HEK293T (cell line): ENCODE data around the gene MMP3.

Experiments
- CTCF ChIA-PET: fragments of 350-600 bp; formaldehyde crosslinking; extraction: SDS; loops from one replicate; lab custom pipeline; 2021; ENCODE audit warnings: antibody characterized with exemption, inconsistent platforms; lab: Yijun Ruan, JAX
- POLR2A ChIA-PET: fragments of 350-600 bp; formaldehyde crosslinking; extraction: SDS; loops from one replicate; lab custom pipeline; 2020; ENCODE audit warnings: antibody characterized with exemption, inconsistent platforms; lab: Yijun Ruan, JAX
- DNase-seq: peaks from one replicate; pipeline ENCODE4 v3.0.0; 2012; ENCODE audit warnings: mixed read lengths; ENCODE audit errors: extremely low spot score
- ARNT ChIP-seq: fragments of 450-650 bp; IDR thresholded peaks from 2 replicates; pipeline ENCODE4 v1.6.1; 2017; ENCODE audit warnings: mild to moderate bottlenecking
- BHLHE40 ChIP-seq: fragments of 450-650 bp; IDR thresholded peaks from 2 replicates; pipeline ENCODE4 v1.6.1; 2016; ENCODE audit warnings: mild to moderate bottlenecking, moderate library complexity, borderline replicate concordance
- CTBP1 ChIP-seq: fragments of 450-650 bp; IDR thresholded peaks from 2 replicates; pipeline ENCODE4 v1.6.1; 2016; ENCODE audit warnings: borderline replicate concordance
- ELF4 ChIP-seq: fragments of 450-650 bp; IDR thresholded peaks from 2 replicates; pipeline ENCODE4 v1.6.1; 2017; ENCODE audit warnings: antibody characterized with exemption
- FOXA1 ChIP-seq: fragments of 450-650 bp; IDR thresholded peaks from 2 replicates; pipeline ENCODE4 v1.6.1; 2016; ENCODE audit warnings: mild to moderate bottlenecking
- FOXK2 ChIP-seq: fragments of 450-650 bp; IDR thresholded peaks from 2 replicates; pipeline ENCODE4 v1.6.1; 2016; ENCODE audit warnings: mild to moderate bottlenecking
- FOXM1 ChIP-seq: fragments of 450-650 bp; IDR thresholded peaks from 2 replicates; pipeline ENCODE4 v1.6.1; 2017; ENCODE audit warnings: mild to moderate bottlenecking, borderline replicate concordance
- HDGF ChIP-seq: fragments of 450-650 bp; IDR thresholded peaks from 2 replicates; pipeline ENCODE4 v1.6.1; 2017; ENCODE audit warnings: antibody characterized with exemption, borderline replicate concordance
- L3MBTL2 ChIP-seq: fragments of 450-650 bp; conservative IDR thresholded peaks from 2 replicates; pipeline ENCODE4 v1.6.1; 2016; ENCODE audit warnings: mild to moderate bottlenecking
- LEF1 ChIP-seq: fragments of 450-650 bp; IDR thresholded peaks from 2 replicates; pipeline ENCODE4 v1.6.1; 2017; ENCODE audit warnings: mild to moderate bottlenecking, borderline replicate concordance
- NFRKB ChIP-seq: fragments of 450-650 bp; IDR thresholded peaks from 2 replicates; pipeline ENCODE4 v1.6.1; 2016; ENCODE audit warnings: mild to moderate bottlenecking, moderate library complexity
- SP1 ChIP-seq: fragments of 450-650 bp; IDR thresholded peaks from 2 replicates; pipeline ENCODE4 v1.6.1; 2017
- SUZ12 ChIP-seq: fragments of 450-650 bp; IDR thresholded peaks from 2 replicates; pipeline ENCODE4 v1.6.1; 2016; ENCODE audit warnings: mild to moderate bottlenecking
- TARDBP ChIP-seq: fragments of 450-650 bp; IDR thresholded peaks from 2 replicates; pipeline ENCODE4 v1.6.1; 2016
- ZNF384 ChIP-seq: fragments of 450-650 bp; IDR thresholded peaks from 2 replicates; pipeline ENCODE4 v1.6.1; 2016
- TF ChIP-seq, protein P1 (sequence below): fragments of 450-650 bp; IDR thresholded peaks from 2 replicates; pipeline ENCODE4 v1.6.1; 2016

Gene MMP3

DNA sequence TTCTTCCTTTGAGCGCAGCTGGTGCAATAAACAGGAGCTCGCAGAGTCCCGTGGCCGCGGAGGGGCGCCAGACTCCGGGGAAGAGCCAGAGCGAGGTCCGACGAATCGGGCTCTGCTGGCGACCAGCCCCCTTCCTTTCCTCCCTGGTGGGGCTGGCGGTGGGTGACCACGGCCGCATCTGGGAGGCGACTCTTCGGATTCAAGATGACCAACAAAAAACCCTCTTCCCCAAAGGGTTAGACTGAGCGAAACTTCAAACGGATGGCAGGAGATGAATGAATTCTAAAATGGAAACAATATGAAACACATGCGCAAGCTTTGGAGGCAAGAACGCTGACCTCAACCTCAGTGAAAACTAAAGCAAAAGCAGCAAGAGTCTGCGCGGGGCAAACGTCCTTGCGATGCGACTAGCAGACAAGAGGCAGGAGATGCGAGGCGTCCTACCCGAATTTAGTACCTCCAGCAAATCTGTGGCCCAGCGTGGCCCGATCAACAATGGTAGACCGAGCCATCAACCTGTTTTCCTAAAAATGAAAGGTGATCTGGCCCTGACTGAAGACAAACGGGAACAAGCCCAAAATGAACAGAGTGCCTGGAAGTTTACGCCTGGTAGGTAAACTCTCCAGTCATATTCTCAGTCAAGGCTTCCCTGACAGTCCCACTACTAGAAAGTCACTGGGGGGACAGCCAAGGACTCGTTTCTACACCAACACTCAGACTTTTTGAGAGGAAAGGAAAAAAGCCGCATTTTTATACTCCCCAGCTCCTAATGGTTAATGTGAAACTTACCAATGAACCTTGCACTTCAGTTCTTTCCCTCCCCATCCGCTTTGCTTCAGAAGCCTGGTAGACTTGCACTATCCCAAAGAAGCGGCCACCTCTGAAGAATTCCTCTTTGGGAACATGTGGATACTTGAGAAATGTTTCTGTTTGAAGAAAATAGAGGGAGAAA, 11.6 kb downstream of the MMP3 start:
- ChIA-PET POLR2A (no interaction called here), CTCF (no interaction called here)
- DNase-seq, result no peak
- TF ChIP-seq, protein P1, sequence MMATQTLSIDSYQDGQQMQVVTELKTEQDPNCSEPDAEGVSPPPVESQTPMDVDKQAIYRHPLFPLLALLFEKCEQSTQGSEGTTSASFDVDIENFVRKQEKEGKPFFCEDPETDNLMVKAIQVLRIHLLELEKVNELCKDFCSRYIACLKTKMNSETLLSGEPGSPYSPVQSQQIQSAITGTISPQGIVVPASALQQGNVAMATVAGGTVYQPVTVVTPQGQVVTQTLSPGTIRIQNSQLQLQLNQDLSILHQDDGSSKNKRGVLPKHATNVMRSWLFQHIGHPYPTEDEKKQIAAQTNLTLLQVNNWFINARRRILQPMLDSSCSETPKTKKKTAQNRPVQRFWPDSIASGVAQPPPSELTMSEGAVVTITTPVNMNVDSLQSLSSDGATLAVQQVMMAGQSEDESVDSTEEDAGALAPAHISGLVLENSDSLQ, result no peak
- TF ChIP-seq SP1 (no peak), CTBP1 (no peak), FOXA1 (no peak), FOXK2 (no peak), ELF4 (no peak), HDGF (no peak), SUZ12 (no peak), ZNF384 (no peak)

DNA sequence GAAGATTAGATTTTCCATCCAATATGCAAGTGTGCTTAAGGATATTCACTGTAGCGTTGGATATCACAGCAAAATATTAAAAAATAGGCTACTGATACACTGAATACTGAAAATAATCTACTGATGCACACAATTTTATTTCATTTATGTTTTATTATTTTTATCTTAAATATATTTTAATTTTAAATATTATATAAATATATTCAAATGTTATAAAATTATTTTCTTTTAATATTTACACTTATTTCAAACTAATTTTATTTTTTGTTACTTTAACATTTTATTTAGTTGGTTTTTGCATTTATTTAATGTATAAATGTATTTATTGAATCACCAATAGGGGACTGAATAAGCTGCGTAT, 12.3 kb downstream of the MMP3 start:
- no peak for DNase-seq
- TF ChIP-seq ARNT (no peak), BHLHE40 (no peak), ELF4 (no peak), CTBP1 (no peak), NFRKB (no peak), LEF1 (no peak), HDGF (no peak), TARDBP (no peak), ZNF384 (no peak)
- TF ChIP-seq, protein P1, result no peak
- POLR2A ChIA-PET, result no interaction called here
- CTCF ChIA-PET, result no interaction called here

DNA sequence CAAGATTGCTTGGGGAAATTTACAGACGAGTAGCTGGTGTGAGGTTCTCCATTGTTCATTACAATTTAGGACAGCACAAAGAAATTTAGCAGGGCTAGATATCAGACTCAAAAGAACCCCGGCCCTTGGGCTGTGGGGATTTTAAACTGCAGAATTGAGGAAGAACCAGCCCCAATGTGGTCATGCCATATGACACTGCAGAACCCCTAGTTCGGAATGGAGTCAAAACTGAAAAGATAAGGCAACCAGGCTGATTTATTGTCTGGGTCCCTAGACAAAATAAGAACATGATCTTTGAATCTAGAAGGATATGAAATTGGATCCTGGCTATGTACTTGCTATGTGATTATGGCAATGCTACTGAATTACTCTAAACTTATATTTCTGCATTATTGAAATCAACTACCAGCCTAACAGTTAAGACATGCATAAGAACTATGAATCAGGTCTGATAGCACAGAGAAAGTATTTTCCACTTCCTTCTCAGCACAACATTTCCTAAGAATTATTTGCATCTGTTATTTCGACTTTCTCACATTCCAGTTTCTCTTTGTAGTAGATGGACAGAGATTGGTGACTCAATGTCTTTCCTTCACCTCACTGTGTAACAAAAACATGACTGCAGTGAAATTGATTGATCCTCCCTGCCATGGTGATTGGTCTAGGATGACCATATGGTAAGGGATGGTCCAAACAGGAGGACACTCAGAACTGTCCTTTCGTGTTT, 13.2 kb downstream of the MMP3 start:
- ChIA-PET CTCF (no interaction called here), POLR2A (no interaction called here)
- no peak for DNase-seq
- TF ChIP-seq FOXA1 (no peak), ZNF384 (no peak), L3MBTL2 (no peak), ELF4 (no peak), SUZ12 (no peak), FOXK2 (no peak), CTBP1 (no peak), TARDBP (no peak), HDGF (no peak), LEF1 (no peak), ARNT (no peak), NFRKB (no peak), BHLHE40 (no peak), FOXM1 (no peak), SP1 (no peak)
- TF ChIP-seq, protein P1, result no peak

DNA sequence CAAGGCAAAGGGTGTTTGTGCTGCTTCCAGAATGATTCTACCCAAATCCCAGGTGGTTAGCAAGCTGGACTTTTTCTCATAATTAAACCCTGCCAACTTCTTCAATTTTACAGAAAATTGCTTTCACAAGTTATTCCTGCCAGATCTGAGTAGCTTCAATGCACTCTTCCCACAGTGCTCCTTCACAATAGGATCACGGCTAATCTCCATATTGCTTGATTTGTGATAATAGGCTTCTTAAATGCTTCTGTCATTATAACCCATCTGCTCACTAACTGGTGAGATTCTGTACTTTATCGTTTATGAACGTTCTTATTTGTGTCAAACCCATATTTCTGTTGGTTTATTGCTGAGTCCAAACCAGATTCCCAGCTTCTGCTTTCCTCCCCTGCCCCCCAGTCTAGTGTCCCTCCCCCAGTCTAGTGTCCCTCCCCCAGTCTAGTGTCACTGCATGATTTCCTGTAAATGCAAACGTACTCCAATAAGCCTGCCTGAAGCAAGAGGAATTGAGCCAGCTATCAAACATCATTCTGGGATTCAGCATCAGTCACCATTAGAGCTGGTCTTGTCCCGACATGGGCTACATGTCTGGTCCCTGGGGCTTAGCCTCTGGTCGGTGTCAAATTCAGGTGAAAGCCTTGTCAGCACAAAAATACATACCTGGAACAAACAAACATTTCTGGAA, 14.0 kb downstream of the MMP3 start:
- ChIA-PET POLR2A (no interaction called here), CTCF (no interaction called here)
- TF ChIP-seq FOXK2, result no peak
- no peak for TF ChIP-seq SUZ12
- TF ChIP-seq, protein P1, result no peak
- TF ChIP-seq BHLHE40, result no peak
- TF ChIP-seq ELF4, result no peak
- no peak for TF ChIP-seq FOXA1
- no peak for DNase-seq

DNA sequence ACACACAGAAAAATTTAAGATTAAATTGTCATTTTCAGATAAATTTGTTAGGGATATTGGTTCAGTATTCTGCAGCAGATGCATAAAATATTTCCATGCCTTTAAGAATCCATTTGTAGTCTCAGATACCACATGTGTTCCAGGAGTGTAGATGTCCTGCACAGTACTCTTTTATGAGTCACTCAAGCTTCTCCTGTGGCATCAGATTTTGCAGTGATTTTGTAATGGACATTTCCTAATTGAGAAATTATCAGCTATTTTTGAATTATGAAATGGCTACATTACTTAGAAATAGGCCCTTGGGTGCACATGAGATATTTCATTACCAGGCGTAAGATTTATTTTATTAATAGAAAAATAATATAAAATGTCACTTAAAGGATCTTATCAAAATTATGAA, 18.9 kb downstream of the MMP3 start:
- TF ChIP-seq, protein P1, result no peak
- TF ChIP-seq FOXM1, result no peak
- TF ChIP-seq ARNT, result no peak
- TF ChIP-seq HDGF, result no peak
- no peak for TF ChIP-seq FOXK2
- no peak for TF ChIP-seq BHLHE40
- TF ChIP-seq LEF1, result no peak
- TF ChIP-seq NFRKB, result no peak
- TF ChIP-seq ELF4, result no peak
- TF ChIP-seq SUZ12, result no peak
- no peak for TF ChIP-seq CTBP1
- no peak for TF ChIP-seq L3MBTL2
- no peak for TF ChIP-seq FOXA1
- TF ChIP-seq TARDBP, result no peak
- TF ChIP-seq SP1, result no peak
- CTCF ChIA-PET, result no interaction called here
- DNase-seq, result no peak
- POLR2A ChIA-PET, result no interaction called here
